ENCODE data around the gene ZDHHC14.

DNA sequence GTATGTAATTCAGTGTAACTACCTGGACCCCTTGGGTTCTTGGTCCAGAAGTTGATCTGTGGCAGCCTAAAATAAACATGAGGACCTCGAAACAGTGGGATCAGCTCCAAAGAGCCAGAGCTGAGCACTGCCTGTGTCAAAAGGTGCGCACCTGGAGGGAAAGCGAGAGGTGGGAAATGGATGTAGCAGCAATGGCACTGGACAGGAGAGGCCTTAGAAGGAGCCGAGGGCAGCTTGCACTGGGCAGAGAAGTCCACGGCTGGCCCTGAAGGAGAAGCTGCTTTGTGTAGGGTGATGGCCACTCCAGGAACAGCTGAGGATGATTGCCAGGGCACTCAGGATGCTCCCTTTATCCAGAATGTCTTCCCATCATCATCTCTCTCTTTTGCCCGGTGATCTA, 228.1 kb downstream of the ZDHHC14 start:
- TF ChIP-seq CTCF (IDR thresholded peaks at IDR 0.05): no peak
- no peak for TF ChIP-seq POLR2A (IDR thresholded peaks at IDR 0.05)

All from body of pancreas (tissue), 4 donors.